ENCODE results near the gene PLAC8. TPM values are rescaled to one million over a fixed set of nuclear protein-coding genes. Genes with fewer than 3 reads are reported as not detected.
"Not testable (repeated sequence)": the region's sequence is repeated elsewhere in the genome, so short reads cannot be mapped to it uniquely, and the experiment has no call there.

PLAC8 gene
- total RNA-seq, 2 experiments from 2014 or later: 88.7 to 101 TPM

- H3K9me3 Mint-ChIP-seq: no peaks in the 10 kb centered on the region
- peak overlapping the region; percentile 61 for H3K27ac Mint-ChIP-seq
- CTCF ChIA-PET: interaction anchor here (0.8 to 3.9 kb wide), 13 partner anchors 9 to 214 kb away, joined by 3 to 23 read pairs (median 3); no protein-coding TSS in a partner anchor
- intact Hi-C loops (cut with micrococcal nuclease): no loop called here
- POLR2A ChIA-PET: interaction anchor here (0.8 to 1.5 kb wide), 4 partner anchors 13 to 35 kb away, joined by 3 to 5 read pairs (median 3); no protein-coding TSS in a partner anchor
- H3K36me3 Mint-ChIP-seq (ENCODE audit: low read depth): peaks cover 7% of the 10 kb centered on the region
- ATAC-seq: peak; percentile 96
- DNase-seq: peak; percentile 79
- no peak overlapping the region for H3K4me3 Mint-ChIP-seq
- peak; percentile 48 for TF ChIP-seq CTCF (IDR thresholded peaks at IDR 0.05)
- no peaks in the 10 kb centered on the region for H3K27me3 Mint-ChIP-seq
- H3K4me1 Mint-ChIP-seq (ENCODE audit: low read depth): peaks cover 27% of the 10 kb centered on the region
Observed at GRCh38 chr4:83083925-83084475, 30.5 kb downstream of the PLAC8 start.

- Mint-ChIP-seq H3K36me3 (ENCODE audit: low read depth) (peaks cover 3% of the 10 kb centered on the region), H3K4me1 (ENCODE audit: low read depth) (peaks cover 24% of the 10 kb centered on the region), H3K27me3 (no peaks in the 10 kb centered on the region), H3K9me3 (no peaks in the 10 kb centered on the region), H3K4me3 (no peak overlapping the region), H3K27ac (no peak overlapping the region)
- ATAC-seq (no peak), DNase-seq (peak; percentile 17)
- ChIA-PET CTCF (interaction anchor here (0.7 to 3.9 kb wide), 6 partner anchors 13 to 199 kb away, joined by 3 to 23 read pairs (median 8); no protein-coding TSS in a partner anchor), POLR2A (no interaction called here)
- intact Hi-C loops (cut with micrococcal nuclease): no loop called here
- TF ChIP-seq CTCF (IDR thresholded peaks at IDR 0.05): no peak
Observed at GRCh38 chr4:83082777-83083176, 31.8 kb downstream of the PLAC8 start.

GRCh38 chr4:83080561-83080960 lies 34.0 kb downstream of the PLAC8 start:
- H3K27ac Mint-ChIP-seq: no peak overlapping the region
- POLR2A ChIA-PET: interaction anchor here (1.1 kb wide), 1 partner anchor 11 kb away, joined by 3 read pairs; no protein-coding TSS in a partner anchor
- TF ChIP-seq CTCF (IDR thresholded peaks at IDR 0.05): no peak
- DNase-seq: no peak
- ATAC-seq: no peak
- no peaks in the 10 kb centered on the region for H3K27me3 Mint-ChIP-seq
- peaks cover 21% of the 10 kb centered on the region for H3K4me1 Mint-ChIP-seq (ENCODE audit: low read depth)
- CTCF ChIA-PET: interaction anchor here (0.8 kb wide), 2 partner anchors 16 to 43 kb away, joined by 3 read pairs; no protein-coding TSS in a partner anchor
- intact Hi-C loops (cut with micrococcal nuclease): no loop called here
- no peak overlapping the region for H3K4me3 Mint-ChIP-seq
- no peaks in the 10 kb centered on the region for H3K9me3 Mint-ChIP-seq
- peaks cover 12% of the 10 kb centered on the region for H3K36me3 Mint-ChIP-seq (ENCODE audit: low read depth)

DNA sequence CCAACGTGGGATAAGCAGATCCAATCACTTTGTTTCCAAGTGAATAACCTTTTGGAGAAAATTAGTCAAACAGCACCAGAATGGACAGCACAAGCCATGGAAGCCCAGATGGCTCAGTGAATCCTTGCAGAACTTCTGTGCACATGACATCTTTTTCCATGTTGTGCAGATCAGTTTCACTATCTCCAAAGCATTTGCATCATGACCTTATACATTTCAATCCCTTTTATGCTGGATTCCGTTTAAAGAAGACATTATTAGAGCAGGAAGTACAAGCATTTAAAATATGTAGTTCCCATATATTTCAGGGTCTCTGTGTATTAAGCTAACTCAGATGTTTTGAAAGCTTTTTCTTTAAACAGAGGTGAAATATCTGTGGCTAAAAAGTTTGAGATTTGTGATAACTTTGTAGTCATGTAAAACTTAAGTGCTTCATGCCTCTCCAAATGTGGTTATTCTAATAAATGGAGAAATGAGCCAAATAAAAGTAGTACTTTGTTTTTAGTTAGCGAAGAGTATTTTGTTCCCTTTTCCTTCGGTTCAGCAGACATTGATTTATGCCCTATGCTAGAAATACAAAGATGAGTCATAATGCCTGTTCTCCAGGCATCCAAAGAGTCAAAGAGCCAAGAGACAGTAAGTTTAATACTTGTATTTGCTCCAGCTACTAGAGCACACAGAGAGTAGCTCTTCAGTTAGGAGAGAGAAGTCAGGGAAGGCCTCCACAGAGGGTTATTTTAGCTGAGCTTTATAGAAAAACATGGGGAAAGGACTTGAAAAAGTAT lies 39.0 kb downstream of the PLAC8 start:
- no peak for ATAC-seq
- no peaks in the 10 kb centered on the region for H3K27me3 Mint-ChIP-seq
- intact Hi-C loops (cut with micrococcal nuclease): loop anchor here (2.0 kb wide), 1 partner anchor 177 kb away; no protein-coding TSS in a partner anchor

DNA sequence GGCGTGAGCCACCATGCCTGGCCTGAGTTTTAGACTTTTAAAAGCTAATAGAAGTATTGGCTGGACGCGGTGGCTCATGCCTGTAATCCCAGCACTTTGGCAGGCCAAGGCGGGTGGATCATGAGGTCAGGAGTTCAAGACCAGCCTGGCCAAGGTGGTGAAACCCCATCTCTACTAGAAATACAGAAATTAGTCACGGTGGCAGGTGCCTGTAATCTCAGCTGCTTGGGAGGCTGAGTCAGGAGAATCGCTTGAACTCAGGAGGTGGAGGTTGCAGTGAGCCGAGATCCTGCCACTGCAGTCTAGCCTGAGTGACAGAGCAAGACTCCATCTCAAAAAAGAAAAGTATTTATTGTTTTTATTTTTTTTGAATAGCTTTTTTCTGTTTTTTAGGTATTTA lies 39.7 kb downstream of the PLAC8 start:
- POLR2A ChIA-PET: interaction anchor here (0.7 to 3.4 kb wide), 4 partner anchors 34 to 208 kb away, joined by 3 to 11 read pairs (median 5); no protein-coding TSS in a partner anchor
- not testable (repeated sequence) for H3K27me3 Mint-ChIP-seq; H3K4me1 Mint-ChIP-seq (ENCODE audit: low read depth); H3K9me3 Mint-ChIP-seq; H3K27ac Mint-ChIP-seq
- Mint-ChIP-seq H3K4me3 (peak overlapping the region; percentile 22), H3K36me3 (ENCODE audit: low read depth) (peaks cover 25% of the 10 kb centered on the region)
- peak; percentile 50 for ATAC-seq
- peak; percentile 61 for DNase-seq
- intact Hi-C loops (cut with micrococcal nuclease): loop anchor here (1.0 to 5.0 kb wide), 4 partner anchors 29 to 208 kb away; partner anchors contain the start of genes COQ2 and PLAC8
- CTCF ChIA-PET: interaction anchor here (0.6 to 4.6 kb wide), 39 partner anchors 8 to 274 kb away, joined by 3 to 48 read pairs (median 4); partner anchors contain the start of genes COPS4, COQ2 and PLAC8

More for the DNA sequence above, 39.0 kb downstream of the PLAC8 start:
- ChIA-PET POLR2A (interaction anchor here (0.7 to 3.4 kb wide), 6 partner anchors 34 to 209 kb away, joined by 3 to 11 read pairs (median 4); partner anchors contain the start of gene COQ2), CTCF (interaction anchor here (0.8 to 4.6 kb wide), 28 partner anchors 8 to 207 kb away, joined by 3 to 48 read pairs (median 5); partner anchors contain the start of gene COQ2)
- H3K27ac Mint-ChIP-seq: no peak overlapping the region
- TF ChIP-seq CTCF (IDR thresholded peaks at IDR 0.05): no peak
- H3K4me1 Mint-ChIP-seq (ENCODE audit: low read depth): peaks cover 5% of the 10 kb centered on the region
- H3K4me3 Mint-ChIP-seq: no peak overlapping the region
- no peak for DNase-seq
- no peaks in the 10 kb centered on the region for H3K9me3 Mint-ChIP-seq
- peaks cover 18% of the 10 kb centered on the region for H3K36me3 Mint-ChIP-seq (ENCODE audit: low read depth)
